G401.6 (cell line): ENCODE data around the gene ECI2.
"Not testable (repeated sequence)": the region's sequence is repeated elsewhere in the genome, so short reads cannot be mapped to it uniquely, and the experiment has no call there.

Source experiments
- FAIRE-seq: peaks from 2 replicates; lab custom pipeline; 2012; peaks lifted over from hg19 to GRCh38; lab: Jason Lieb, UNC

Gene ECI2

GRCh38 chr6:4139272-4139671, 3.9 kb upstream of the ECI2 start:
- no peak for FAIRE-seq

- FAIRE-seq = no peak
Measured at GRCh38 chr6:4138186-4138585, 2.8 kb upstream of the ECI2 start.

DNA sequence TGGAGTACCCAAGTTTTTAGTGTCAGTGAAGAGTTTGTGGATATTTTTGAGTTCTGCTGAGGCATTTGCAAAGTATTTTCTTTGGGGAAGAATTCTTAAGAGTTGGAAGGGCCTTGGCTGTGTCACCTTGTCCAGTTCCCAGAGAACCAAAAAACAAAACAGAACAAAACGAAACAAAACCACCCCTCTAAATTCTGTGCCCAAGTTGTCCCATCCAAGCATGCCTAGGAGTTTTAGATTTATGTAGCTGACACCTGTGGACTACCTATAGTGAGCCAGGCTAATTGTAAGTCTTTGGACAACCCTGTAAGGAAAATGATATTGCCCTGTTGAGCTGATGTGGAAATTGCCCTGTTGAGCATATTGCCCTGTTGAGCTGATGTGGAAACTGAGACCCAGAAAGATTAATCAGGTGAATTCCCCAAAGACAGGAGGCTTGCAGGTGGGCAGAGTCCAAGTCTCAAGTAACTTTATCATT, 1.0 kb upstream of the ECI2 start:
- FAIRE-seq = no peak

DNA sequence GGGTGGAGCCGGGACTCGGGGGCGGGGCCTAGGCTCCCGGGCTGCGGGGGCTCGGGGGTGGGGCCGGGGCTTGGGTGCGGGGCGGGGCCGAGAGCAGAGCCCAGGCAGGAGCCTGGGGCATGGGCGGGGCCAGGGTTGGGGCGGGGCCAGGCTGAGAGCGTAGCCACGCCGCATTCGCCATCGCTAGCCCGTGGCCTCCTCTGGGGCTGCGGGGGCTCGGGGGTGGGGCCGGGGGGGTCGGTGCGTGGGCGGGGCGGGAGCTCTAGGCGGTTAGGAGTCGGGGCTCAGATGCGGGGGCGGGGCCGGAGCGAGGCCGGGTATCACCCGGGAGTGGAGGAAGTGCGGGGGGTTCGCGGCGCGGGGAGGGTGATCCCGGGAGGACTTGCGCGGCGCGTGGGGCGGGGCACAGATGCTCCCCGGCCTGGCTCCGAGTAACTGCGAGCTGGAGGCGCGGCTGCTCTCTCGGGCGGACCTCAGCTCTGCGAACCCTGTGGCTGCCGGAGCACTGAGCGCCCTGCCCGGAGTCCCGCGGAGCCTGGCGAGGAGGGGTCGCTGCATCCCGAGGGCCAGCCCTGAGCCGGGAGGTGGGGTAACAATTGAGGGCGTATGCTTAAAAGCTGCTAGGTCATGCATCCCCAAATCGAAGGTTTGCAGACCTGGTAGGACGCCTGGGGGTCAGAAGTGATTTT, 434 bp upstream of the ECI2 start:
- no peak for FAIRE-seq

DNA sequence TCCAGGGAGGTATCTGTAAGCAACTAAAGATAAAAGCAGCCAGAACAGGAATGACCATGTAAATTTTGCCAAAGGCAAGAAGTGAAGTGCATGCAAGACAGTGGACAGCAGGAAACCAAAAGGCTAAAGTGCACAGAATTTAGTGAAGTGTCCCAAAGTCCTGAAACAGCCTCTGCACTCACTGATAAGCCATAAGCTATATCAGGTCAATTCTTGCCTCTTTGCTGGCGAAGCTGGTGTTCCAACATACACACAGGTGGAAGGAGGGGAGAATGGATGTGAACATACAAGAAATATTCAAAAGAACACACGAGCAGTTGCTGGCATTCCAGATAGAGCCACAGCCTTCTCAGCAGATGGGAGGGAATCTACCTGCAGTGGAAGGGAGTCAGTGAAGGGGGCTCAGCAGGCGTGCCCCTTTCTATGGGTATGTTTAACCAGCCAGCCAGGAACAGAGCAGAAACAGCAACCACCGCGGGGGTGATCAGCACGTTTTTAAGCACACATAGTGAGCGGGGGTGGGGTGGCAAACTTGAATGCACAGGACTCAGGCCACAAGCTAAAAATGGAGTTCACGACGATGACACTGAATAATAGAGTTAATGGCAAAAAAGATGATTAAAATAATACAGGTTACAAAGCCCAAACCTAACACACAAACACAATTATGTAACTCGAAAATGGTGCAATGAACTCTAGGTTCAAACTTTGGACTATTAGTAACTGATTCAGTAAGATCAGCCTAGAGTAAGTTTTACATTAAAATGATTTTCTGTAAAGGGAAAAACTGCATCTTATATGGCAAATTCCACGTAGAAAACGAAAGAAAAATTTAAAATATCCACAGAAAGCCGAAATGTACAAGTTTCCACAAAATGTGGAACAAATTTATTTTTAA, 1.2 kb downstream of the ECI2 start:
- FAIRE-seq = no peak

DNA sequence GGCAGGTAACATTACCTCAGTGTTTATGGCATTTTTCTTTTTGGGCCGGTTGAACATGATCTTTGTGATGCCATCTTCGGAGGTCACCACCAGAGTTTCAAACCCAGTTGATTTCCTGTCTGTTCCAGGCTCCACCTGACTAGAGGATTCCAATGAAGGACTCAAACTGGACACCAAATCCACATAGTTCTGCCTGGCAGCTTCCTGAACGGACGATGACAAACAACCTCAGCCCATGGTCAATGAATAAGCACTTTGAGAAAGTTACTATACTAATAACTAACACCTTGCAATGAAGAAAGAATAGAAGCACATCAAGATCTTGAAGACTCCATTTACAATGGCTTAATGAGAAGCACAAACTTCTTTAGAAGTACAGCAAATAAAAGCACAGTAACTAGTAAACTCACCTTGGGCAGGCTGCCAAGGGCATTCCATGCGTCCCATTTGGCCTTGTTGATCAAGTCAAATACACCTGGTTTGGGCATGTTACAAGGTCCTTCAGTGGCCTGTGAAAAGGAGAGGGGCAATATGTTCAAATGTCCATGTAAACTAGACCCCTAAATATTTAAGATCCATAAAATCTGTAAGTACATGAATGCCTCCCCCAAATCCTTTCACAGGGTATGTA, 4.9 kb downstream of the ECI2 start:
- no peak for FAIRE-seq

DNA sequence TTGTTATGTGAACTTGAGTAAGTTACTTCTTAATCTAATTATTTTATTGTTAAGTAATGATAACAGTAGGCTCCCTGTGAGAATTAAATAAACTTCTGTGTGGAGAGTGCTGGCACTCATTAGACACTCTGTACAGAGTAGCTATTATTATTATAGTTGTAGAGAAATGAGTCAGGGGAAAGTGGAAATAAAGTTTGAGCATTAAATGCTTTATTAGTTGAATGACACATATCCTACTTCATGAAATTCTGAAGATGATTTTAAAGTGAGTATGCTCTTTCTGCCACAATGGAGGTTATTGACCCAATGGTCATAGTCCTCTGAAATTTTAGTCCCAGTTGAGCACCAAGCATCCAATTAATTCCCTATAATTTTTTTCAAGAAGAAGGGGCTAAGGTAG, 5.9 kb downstream of the ECI2 start:
- FAIRE-seq = no peak

DNA sequence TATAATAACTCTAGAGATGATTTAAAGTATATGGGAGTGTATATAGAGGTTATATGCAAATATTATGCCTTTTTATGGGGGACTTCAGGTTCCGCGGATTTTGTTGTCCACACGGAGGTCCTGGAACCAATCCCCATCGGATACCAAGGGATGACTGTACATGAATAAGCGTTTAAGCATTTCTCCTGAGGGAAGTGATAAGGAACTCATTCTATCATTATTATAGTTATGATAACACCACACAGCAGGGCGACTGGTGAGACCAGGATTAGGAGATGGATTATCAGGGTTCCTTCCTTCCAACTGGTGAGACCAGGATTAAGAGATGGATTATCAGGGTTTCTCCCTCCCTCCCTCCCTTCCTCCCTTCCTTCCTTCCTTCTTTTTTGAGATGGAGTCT, 6.6 kb downstream of the ECI2 start:
- no peak for FAIRE-seq

DNA sequence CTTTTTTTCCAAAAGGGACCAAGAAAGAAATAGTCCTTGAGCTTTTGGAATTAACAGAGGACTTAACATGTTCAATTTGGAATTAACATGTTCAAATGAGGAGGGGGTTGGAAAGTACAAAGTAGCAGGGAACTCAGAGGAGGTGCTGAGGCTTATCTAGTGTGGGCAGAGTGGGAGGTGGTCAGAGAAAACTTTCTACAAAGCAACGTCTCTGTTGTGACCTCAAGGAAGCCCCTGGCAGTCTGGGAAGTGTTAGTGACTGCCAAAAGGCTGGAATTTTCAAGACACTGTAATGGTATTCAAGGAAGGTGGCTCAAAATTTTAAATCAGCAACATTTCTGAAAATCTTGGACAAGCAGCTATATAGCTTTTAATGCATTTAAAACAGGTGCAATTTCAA, 7.3 kb downstream of the ECI2 start:
- no peak for FAIRE-seq

GRCh38 chr6:4125933-4126864, 9.2 kb downstream of the ECI2 start:
- FAIRE-seq = no peak

DNA sequence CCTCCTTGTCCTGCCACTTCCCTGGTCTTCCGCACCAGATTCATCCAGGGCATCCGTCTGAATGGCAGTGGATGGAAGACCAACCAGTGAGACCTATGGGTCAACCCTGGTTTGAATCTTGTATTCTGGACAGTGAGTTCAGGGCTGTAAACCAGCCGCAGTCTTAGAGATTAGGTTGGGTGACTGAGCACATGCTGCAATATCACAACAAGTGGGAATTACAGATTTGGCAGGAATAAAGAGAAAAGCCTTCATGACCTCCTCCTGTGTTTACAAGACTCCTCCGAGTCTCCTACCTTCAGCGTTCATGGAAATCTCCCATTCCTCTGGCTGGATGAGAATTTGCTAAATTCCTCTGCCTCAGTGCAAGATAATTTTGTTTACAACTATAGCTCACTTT, 9.9 kb downstream of the ECI2 start:
- FAIRE-seq = no peak

DNA sequence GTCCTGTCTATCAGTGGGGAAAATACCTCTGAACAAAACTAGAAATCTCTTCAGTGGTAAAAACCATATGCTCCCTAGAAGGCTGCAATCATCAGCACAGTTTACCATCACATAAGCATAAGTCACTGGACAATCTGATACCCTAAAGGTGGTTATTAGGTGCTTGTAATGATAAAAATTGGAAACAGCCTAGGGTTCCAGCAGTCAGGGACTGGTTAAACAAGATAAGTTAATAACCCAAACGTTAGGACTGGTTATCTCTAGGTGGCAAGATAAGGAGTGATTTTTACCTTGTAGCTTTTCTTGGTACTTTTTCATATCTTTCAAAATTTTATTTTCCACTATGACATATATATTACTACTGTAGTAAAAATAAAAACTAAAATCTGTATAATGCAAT, 11.0 kb downstream of the ECI2 start:
- no peak for FAIRE-seq

GRCh38 chr6:4115741-4116140, 19.6 kb downstream of the ECI2 start:
- no peak for FAIRE-seq

DNA sequence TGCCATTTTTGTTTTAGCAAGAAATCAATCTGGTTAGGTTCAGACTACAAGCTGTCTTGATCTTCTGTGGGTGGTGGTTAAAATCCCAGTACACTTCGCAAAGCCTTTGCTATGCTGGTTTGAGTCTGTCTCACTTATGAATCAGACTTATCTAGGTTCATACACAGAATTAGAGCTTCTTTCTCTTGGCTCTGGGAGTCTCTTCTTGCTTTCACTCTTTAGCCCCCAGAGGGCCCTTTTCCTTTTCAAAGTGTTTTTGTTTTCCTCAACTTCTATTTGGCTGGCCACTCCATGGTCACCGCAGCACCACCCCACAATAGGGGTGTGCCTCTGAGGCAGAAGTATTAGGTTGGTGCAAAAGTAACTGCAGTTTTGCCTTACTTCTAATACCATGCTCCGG, 21.3 kb downstream of the ECI2 start:
- FAIRE-seq = no peak

- FAIRE-seq = no peak
Measured at GRCh38 chr6:4113649-4114048, 21.7 kb downstream of the ECI2 start.

GRCh38 chr6:4112366-4112765, 23.0 kb downstream of the ECI2 start:
- FAIRE-seq = no peak

DNA sequence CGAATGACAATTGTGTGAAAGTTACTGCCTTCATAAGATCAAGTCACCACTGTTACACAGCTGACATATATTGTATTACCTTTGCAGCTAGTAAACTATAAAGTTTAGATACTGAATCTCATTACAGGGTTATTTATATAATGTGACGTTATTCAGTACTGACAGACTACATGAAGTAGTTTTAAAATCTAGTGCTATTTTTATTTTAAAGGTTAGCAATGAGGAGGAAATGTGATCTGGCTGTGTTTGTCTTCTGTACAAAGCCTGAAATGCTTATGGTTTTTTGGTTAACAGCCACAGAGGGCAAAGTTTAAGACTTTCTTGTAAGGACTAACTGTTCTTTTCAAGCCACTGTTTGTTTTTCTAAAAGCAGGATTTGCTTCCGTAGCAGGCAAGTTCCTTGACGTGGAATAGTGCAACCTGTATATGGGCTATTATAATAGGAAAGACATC, 26.0 kb downstream of the ECI2 start:
- FAIRE-seq = not testable (repeated sequence)

DNA sequence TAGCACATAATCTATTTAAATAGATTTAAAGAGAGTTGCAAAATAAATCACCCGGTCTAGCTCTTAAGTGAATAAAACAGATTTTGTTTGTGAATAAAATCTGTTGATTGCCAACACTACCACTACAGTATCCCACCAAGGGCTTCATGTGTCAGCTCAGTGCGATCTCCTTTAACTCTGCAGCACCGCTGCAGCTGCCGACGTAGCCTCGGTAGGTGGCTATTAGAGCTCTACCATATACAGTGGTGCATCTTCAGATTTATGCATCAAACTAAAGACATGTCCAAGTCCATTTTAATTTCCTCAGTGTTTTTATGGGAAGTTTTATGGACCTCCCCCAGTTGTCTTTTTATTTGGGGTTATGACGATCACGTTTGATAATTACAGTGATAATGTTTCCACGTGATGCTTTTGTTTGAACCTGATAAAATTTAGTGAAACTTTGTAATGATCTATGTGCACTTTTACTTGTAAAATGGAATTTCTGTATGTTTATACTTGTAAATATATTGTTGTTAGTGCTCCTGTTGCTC, 26.7 kb downstream of the ECI2 start:
- FAIRE-seq = no peak

DNA sequence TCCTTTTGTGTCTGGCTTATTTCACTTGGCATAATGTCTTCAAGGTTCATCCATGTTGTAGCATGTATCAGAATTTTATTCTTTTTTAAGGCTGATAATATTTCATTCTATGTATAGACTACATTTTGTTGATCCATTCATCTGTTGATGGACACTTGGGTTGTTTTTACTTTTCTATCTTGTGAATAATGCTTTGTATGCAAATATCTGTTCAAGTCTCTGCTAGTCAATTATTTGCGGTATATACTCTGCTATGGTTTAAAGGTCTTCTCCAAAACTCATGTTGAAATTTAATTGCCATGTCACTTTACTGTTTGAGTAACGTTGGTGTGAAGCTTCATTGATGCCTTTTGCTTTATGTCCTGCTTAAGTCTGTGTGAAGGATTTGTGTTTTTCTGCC, 27.5 kb downstream of the ECI2 start:
- no peak for FAIRE-seq

GRCh38 chr6:4105980-4106536, 29.3 kb downstream of the ECI2 start:
- FAIRE-seq = no peak

GRCh38 chr6:4103929-4104328, 31.4 kb downstream of the ECI2 start:
- FAIRE-seq = no peak
